GM12864 (cell line): Measurements from ENCODE around the gene MTARC2.
"Not testable (repeated sequence)": the region's sequence is repeated elsewhere in the genome, so short reads cannot be mapped to it uniquely, and the experiment has no call there.

Experiments
- DNase-seq: peaks from one replicate; pipeline ENCODE4 v3.0.0-alpha.2; 2011; ENCODE audit warnings: low read depth
- H3K4me3 ChIP-seq: 2 replicates; pipeline ENCODE4 v1.5.1; 2011; ENCODE audit warnings: mild to moderate bottlenecking, low read depth, low read length, control low read depth
- CTCF ChIP-seq: IDR thresholded peaks from 2 replicates; pipeline ENCODE4 v1.5.1; 2011; ENCODE audit warnings: low read depth, mild to moderate bottlenecking, moderate library complexity, low read length, control low read depth, inconsistent platforms; ENCODE audit errors: missing control alignments

MTARC2 gene

GRCh38 chr1:220732621-220733020 lies 15.5 kb upstream of the MTARC2 start:
- no peak for DNase-seq
- TF ChIP-seq CTCF = no peak

GRCh38 chr1:220733086-220733601 lies 15.0 kb upstream of the MTARC2 start:
- no peak overlapping the region for H3K4me3 ChIP-seq
- DNase-seq = peak; percentile 70
- TF ChIP-seq CTCF = peak; percentile 81

More at GRCh38 chr1:220732621-220733020, 15.5 kb upstream of the MTARC2 start:
- no peak overlapping the region for H3K4me3 ChIP-seq

DNA sequence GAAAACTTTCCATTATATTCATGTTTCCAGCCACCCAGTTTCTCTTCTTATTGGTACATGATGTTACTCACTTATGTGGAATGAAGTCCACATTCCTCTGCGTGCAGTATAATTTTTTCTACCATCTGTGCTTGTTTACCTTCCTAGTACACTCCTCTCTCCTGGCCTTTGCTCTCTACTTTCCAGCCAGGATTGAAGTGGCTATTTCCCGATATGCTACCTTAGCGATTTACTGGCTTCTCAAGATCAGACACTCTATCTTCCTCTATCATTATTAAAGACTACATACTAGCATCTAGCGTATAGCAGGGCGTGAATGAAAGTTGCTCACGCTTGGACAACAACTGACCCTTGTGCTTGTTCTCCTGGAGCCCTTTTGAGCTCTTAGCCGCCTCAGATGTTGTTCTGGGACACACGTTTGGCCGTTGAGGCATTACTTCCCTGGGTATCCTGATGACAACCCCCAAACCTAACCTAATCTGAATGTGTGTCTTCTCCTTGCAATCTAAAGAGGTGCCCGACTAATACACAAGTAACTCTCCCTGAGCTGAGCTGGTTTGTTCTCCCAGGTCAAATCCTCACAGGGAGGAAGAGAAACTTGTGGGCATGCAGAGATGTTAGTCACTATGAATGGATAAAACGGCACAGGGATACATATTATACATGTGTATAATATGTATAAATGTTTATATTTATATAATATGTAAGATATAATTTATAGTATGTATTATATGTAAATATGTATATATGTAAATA lies 13.4 kb upstream of the MTARC2 start:
- DNase-seq = no peak
- H3K4me3 ChIP-seq = no peak overlapping the region
- no peak for TF ChIP-seq CTCF

DNA sequence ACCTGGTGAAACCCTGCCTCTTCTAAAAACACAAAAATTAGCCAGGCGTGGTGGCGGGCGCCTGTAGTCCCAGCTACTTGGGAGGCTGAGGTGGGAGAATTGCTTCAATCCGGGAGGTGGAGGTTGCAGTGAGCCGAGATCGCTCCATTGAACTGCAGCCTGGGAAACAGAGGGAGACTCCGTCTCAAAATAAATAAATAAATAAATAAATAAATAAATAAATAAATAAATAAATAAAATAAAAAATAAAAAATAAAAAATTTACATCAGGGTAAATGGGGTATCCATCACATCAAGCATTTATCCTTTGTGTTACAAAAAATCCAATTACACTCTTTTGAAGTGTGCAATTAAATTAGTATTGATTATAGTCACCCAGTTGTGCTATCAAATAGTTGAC lies 11.8 kb upstream of the MTARC2 start:
- not testable (repeated sequence) for H3K4me3 ChIP-seq, DNase-seq

DNA sequence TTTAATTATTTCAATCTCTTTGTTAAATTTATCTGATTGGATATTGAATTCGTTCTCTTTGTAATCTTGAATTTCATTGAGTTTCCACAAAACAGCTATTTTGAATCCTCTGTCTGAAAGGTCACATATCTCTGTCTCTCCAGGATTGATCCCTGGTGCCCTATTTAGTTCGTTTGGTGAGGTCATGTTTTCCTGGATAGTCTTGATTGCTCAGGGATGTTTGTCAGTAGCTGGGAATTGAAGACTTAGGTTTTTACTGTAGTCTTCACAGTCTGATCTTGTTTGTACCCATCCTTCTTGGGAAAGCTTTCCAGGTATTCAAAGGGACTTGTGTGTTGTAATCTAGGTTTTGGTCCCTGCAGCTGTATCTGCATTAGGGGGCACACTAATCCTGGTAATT lies 6.8 kb upstream of the MTARC2 start:
- no peak overlapping the region for H3K4me3 ChIP-seq
- DNase-seq = no peak
- TF ChIP-seq CTCF = no peak

- TF ChIP-seq CTCF = no peak
- no peak overlapping the region for H3K4me3 ChIP-seq
- no peak for DNase-seq
These were observed 6.3 kb upstream of the MTARC2 start for GRCh38 chr1:220741825-220742224.

DNA sequence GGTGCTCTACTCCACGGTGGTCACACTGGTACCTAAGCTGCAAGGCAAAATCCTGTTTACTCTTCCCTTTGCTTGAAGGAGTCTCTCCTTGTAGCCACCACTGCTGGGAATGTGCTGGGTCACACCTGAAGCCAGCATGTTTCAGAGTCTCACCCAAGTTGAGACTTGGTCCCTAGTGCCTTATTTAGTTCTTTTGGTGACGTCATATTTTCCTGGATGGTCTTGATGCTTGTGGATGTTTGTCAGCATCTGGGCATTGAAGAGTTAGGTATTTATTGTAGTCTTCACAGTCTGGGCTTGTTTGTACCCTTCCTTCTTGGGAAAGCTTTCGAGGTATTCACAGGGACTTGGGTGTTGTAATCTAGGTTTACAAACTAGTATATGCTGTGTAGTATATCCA lies 5.6 kb upstream of the MTARC2 start:
- no peak for DNase-seq
- TF ChIP-seq CTCF = no peak
- no peak overlapping the region for H3K4me3 ChIP-seq
